Activated T-cell treated with anti-CD3 and anti-CD28 coated beads, Interleukin-2, amount 50 U/mL, for 24 hours (primary cell): Measurements from ENCODE around the gene EFNB1.
"Not testable (repeated sequence)": the region's sequence is repeated elsewhere in the genome, so short reads cannot be mapped to it uniquely, and the experiment has no call there.

Experiments
- DNase-seq: peaks from one replicate; pipeline ENCODE4 v3.0.0-alpha.2; 2020
- H3K27ac Mint-ChIP-seq: 2 replicates; pipeline ENCODE4 v1.8.0; 2020; ENCODE audit warnings: mild to moderate bottlenecking, mixed read lengths
- H3K27me3 Mint-ChIP-seq: 2 replicates; pipeline ENCODE4 v1.8.0; 2020; ENCODE audit warnings: mixed read lengths
- H3K36me3 Mint-ChIP-seq: 2 replicates; pipeline ENCODE4 v1.8.0; 2020; ENCODE audit warnings: low read depth, mixed read lengths
- H3K4me1 Mint-ChIP-seq: 2 replicates; pipeline ENCODE4 v1.8.0; 2020; ENCODE audit warnings: low read depth, mixed read lengths
- H3K4me3 Mint-ChIP-seq: 2 replicates; pipeline ENCODE4 v1.8.0; 2020; ENCODE audit warnings: mild to moderate bottlenecking, moderate library complexity, mixed read lengths
- H3K9me3 Mint-ChIP-seq: 2 replicates; pipeline ENCODE4 v1.8.0; 2020; ENCODE audit warnings: mixed read lengths

Gene EFNB1

DNA sequence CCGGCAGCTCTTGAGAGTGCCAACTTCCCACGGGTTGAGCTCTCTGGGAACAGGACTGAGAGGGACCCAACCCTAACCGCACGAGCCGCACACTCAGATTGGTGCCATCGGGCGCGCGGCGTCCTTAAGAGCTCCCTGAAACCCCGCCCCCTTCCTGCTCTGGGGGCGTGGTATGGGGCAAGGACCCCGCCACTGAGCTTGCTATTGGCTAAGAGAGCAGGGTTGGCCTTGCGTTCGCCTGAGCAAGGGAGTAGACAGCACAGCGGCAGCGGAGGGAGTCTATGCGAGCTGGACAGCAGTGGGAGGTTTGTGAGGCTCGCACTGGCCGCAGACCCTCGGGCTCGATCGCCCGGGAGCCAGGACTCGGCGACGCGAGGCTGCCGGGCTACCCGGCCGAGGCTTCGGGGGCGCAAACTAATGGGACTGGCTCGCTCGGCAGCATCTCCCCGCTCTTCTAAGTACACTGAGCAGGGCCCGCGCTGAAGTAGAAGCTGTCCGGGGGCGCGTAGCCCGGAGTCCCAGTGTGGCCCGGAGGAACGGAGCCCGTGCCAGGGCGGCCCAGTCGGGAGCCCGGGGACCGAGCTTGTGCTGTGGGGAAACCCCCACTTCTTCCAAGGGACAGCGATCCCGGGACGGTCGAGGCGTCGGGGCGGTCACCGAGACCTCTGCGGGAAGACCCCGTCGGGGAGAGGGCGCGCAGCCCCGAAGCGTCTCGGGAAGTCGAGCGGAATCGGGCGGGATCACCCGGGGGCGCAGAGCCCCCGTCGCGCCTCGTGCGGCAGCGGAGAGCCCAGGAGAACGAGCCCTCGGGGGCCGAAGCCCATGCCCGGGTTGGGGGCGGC lies at the start of gene EFNB1:
Gene EFNB1 (plus strand): TSS at position 282 of the 842 bp plus-strand sequence. CDS start 756 bp downstream, outside the sequence.
- Mint-ChIP-seq H3K36me3 (no peaks in the 10 kb centered on the region), H3K4me1 (peaks cover 20% of the 10 kb centered on the region), H3K27me3 (peaks cover 36% of the 10 kb centered on the region), H3K9me3 (no peaks in the 10 kb centered on the region), H3K4me3 (peak within 1 kb of the TSS; percentile 82), H3K27ac (peak within 1 kb of the TSS; percentile 84)
- DNase-seq = peak; percentile 85

DNA sequence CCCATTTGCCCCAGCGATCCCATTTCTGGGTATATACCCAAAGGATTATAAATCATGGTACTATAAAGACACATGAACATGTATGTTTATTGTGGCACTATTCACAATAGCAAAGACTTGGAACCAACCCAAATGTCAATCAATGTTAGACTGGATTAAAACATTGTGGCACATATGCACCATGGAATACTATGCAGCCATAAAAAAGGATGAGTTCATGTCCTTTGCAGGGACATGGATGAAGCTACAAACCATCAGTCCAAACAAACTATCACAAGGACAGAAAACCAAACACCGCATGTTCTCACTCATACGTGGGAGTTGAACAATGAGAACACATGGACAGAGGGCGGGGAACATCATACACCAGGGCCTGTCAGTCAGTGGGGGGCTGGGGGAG lies 47.5 kb upstream of the EFNB1 start:
- not testable (repeated sequence) for DNase-seq, H3K36me3 Mint-ChIP-seq, H3K27ac Mint-ChIP-seq, H3K4me3 Mint-ChIP-seq, H3K9me3 Mint-ChIP-seq, H3K4me1 Mint-ChIP-seq
- peaks cover 62% of the 10 kb centered on the region for H3K27me3 Mint-ChIP-seq

GRCh38 chrX:68784816-68785215 lies 44.0 kb upstream of the EFNB1 start:
- H3K27me3 Mint-ChIP-seq = peaks cover 47% of the 10 kb centered on the region
- H3K4me3 Mint-ChIP-seq = no peak overlapping the region
- H3K4me1 Mint-ChIP-seq = no peaks in the 10 kb centered on the region
- DNase-seq = no peak
- no peaks in the 10 kb centered on the region for H3K36me3 Mint-ChIP-seq
- no peak overlapping the region for H3K27ac Mint-ChIP-seq
- H3K9me3 Mint-ChIP-seq = no peaks in the 10 kb centered on the region

GRCh38 chrX:68786581-68786980 lies 42.2 kb upstream of the EFNB1 start:
- not testable (repeated sequence) for DNase-seq, H3K4me3 Mint-ChIP-seq, H3K9me3 Mint-ChIP-seq, H3K27ac Mint-ChIP-seq, H3K36me3 Mint-ChIP-seq, H3K4me1 Mint-ChIP-seq
- peaks cover 42% of the 10 kb centered on the region for H3K27me3 Mint-ChIP-seq

- H3K4me1 Mint-ChIP-seq = no peaks in the 10 kb centered on the region
- peaks cover 61% of the 10 kb centered on the region for H3K27me3 Mint-ChIP-seq
- H3K4me3 Mint-ChIP-seq = no peak overlapping the region
- no peaks in the 10 kb centered on the region for H3K9me3 Mint-ChIP-seq
- no peak for DNase-seq
- H3K27ac Mint-ChIP-seq = no peak overlapping the region
- H3K36me3 Mint-ChIP-seq = no peaks in the 10 kb centered on the region
These were observed 38.9 kb upstream of the EFNB1 start for GRCh38 chrX:68789966-68790365.

GRCh38 chrX:68792083-68792482 lies 36.7 kb upstream of the EFNB1 start:
- Mint-ChIP-seq H3K27ac (no peak overlapping the region), H3K4me3 (no peak overlapping the region), H3K9me3 (no peaks in the 10 kb centered on the region), H3K36me3 (no peaks in the 10 kb centered on the region), H3K27me3 (peaks cover 79% of the 10 kb centered on the region), H3K4me1 (no peaks in the 10 kb centered on the region)
- no peak for DNase-seq

GRCh38 chrX:68794461-68794860 lies 34.4 kb upstream of the EFNB1 start:
- no peak overlapping the region for H3K4me3 Mint-ChIP-seq
- DNase-seq = no peak
- H3K9me3 Mint-ChIP-seq = peaks cover 12% of the 10 kb centered on the region
- H3K27ac Mint-ChIP-seq = no peak overlapping the region
- H3K36me3 Mint-ChIP-seq = no peaks in the 10 kb centered on the region
- peaks cover 85% of the 10 kb centered on the region for H3K27me3 Mint-ChIP-seq
- no peaks in the 10 kb centered on the region for H3K4me1 Mint-ChIP-seq

GRCh38 chrX:68795741-68796140 lies 33.1 kb upstream of the EFNB1 start:
- H3K4me3 Mint-ChIP-seq = no peak overlapping the region
- peaks cover 87% of the 10 kb centered on the region for H3K27me3 Mint-ChIP-seq
- no peak overlapping the region for H3K27ac Mint-ChIP-seq
- no peak for DNase-seq
- H3K9me3 Mint-ChIP-seq = peaks cover 12% of the 10 kb centered on the region
- no peaks in the 10 kb centered on the region for H3K4me1 Mint-ChIP-seq
- no peaks in the 10 kb centered on the region for H3K36me3 Mint-ChIP-seq

GRCh38 chrX:68798400-68798799 lies 30.4 kb upstream of the EFNB1 start:
- DNase-seq, H3K27ac Mint-ChIP-seq, H3K36me3 Mint-ChIP-seq, H3K4me1 Mint-ChIP-seq, H3K4me3 Mint-ChIP-seq: not testable (repeated sequence)
- peaks cover 12% of the 10 kb centered on the region for H3K9me3 Mint-ChIP-seq
- H3K27me3 Mint-ChIP-seq = peaks cover 83% of the 10 kb centered on the region

GRCh38 chrX:68801737-68802290 lies 27.0 kb upstream of the EFNB1 start:
- Mint-ChIP-seq H3K9me3 (peaks cover 12% of the 10 kb centered on the region), H3K4me3 (no peak overlapping the region), H3K36me3 (no peaks in the 10 kb centered on the region), H3K27ac (no peak overlapping the region), H3K27me3 (peaks cover 73% of the 10 kb centered on the region), H3K4me1 (no peaks in the 10 kb centered on the region)
- DNase-seq = no peak

GRCh38 chrX:68807818-68808217 lies 21.0 kb upstream of the EFNB1 start:
- Mint-ChIP-seq H3K36me3 (no peaks in the 10 kb centered on the region), H3K9me3 (no peaks in the 10 kb centered on the region), H3K27ac (no peak overlapping the region), H3K4me3 (no peak overlapping the region), H3K27me3 (peaks cover 58% of the 10 kb centered on the region), H3K4me1 (no peaks in the 10 kb centered on the region)
- DNase-seq = no peak

DNA sequence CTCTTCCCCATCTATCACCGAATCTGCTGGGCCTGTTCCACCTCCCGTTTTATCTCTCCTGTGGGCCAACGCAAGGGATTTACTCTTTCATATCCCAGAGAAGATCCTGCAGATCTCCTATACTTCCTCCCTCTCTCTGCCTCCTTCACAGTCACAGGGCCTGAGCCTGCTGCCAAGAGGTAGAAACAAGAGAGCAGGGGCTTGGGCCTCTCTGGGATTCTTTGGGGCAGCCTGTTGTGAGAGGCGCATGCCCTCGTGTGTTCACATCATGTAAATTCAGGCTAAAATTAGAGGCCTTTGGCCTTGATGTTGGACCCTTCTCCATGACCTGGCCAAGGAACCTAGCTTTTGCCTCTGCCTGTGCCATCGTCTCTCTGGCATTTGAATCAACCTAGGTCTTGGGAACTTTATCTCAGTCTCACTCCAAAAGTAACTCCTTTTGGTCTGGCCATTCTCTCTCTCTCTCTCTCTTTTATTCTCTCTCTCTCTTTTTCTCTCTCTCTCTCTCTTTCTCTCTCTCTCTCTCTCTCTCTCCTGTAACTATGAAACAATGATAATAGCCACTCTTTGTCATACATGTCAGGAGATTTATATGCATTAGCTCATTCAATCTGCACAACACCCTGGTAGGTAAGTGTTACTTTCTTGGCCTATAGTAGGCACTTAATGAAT lies 20.0 kb upstream of the EFNB1 start:
- Mint-ChIP-seq H3K4me3 (no peak overlapping the region), H3K9me3 (no peaks in the 10 kb centered on the region), H3K36me3 (no peaks in the 10 kb centered on the region), H3K27me3 (peaks cover 55% of the 10 kb centered on the region), H3K4me1 (no peaks in the 10 kb centered on the region), H3K27ac (no peak overlapping the region)
- no peak for DNase-seq

GRCh38 chrX:68820476-68821110 lies 8.2 kb upstream of the EFNB1 start:
- Mint-ChIP-seq H3K9me3 (no peaks in the 10 kb centered on the region), H3K27me3 (peaks cover 51% of the 10 kb centered on the region), H3K27ac (no peak overlapping the region), H3K4me3 (no peak overlapping the region), H3K4me1 (no peaks in the 10 kb centered on the region), H3K36me3 (no peaks in the 10 kb centered on the region)
- DNase-seq = no peak

DNA sequence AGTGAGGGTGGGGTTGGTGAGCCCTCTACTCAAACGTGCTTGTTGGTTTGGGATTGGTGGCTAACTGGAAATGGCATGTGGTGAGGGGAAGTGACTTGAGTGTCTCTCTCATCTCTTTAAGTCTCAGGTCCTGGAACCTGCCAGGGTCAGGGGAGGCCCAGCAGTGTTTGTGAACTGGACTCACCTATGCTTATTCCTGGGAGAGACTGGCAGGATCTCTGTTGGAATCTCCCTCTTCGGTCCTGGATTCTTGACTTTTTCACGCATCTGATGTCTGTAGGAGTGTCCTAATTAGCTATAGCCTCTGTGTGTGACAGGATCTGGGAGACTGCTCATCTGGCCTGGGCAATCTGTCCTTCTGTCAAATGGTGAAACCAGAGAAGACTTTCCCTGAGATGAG lies 7.2 kb upstream of the EFNB1 start:
- no peaks in the 10 kb centered on the region for H3K36me3 Mint-ChIP-seq
- peaks cover 48% of the 10 kb centered on the region for H3K27me3 Mint-ChIP-seq
- no peak overlapping the region for H3K27ac Mint-ChIP-seq
- H3K4me3 Mint-ChIP-seq = no peak overlapping the region
- no peaks in the 10 kb centered on the region for H3K9me3 Mint-ChIP-seq
- no peak for DNase-seq
- H3K4me1 Mint-ChIP-seq = no peaks in the 10 kb centered on the region
